HK-2 (cell line): Measurements from ENCODE around the gene LRP10.
A peak's percentile ranks its signal among the peaks of the same experiment; 100 is the strongest.
"Not testable (repeated sequence)": the region's sequence is repeated elsewhere in the genome, so short reads cannot be mapped to it uniquely, and the experiment has no call there.

ENCODE experiments used
- DNase-seq: peaks from one replicate; pipeline ENCODE4 v3.0.0-alpha.2; 2018; ENCODE audit not compliant: unreplicated experiment

The LRP10 gene

GRCh38 chr14:22871224-22872032, at the start of gene LRP10:
Gene LRP10, plus strand, starts transcription at chr14:22871740. Its CDS starts 564 bp downstream, at chr14:22872304.
- DNase-seq = peak; percentile 85

- peak; percentile 30 for DNase-seq
Measured at GRCh38 chr14:22822016-22822570, 49.4 kb upstream of the LRP10 start.

- DNase-seq = peak; percentile 74
Measured at GRCh38 chr14:22822571-22823098, 48.9 kb upstream of the LRP10 start.

GRCh38 chr14:22824711-22825359, 46.7 kb upstream of the LRP10 start:
- peak; percentile 67 for DNase-seq

GRCh38 chr14:22829076-22829660, 42.4 kb upstream of the LRP10 start:
- not testable (repeated sequence) for DNase-seq

- peak; percentile 84 for DNase-seq
Measured at GRCh38 chr14:22829661-22830442, 41.7 kb upstream of the LRP10 start, which contains the start of gene MRPL52. Gene MRPL52, plus strand, starts transcription at chr14:22829887. Its CDS starts 26 bp downstream, at chr14:22829913.

- DNase-seq = no peak
Measured at GRCh38 chr14:22830443-22831010, 41.0 kb upstream of the LRP10 start.

- DNase-seq = no peak
Measured at GRCh38 chr14:22835505-22835904, 36.0 kb upstream of the LRP10 start.

GRCh38 chr14:22836301-22837113, 35.0 kb upstream of the LRP10 start, which contains the start of gene MMP14:
Gene MMP14, plus strand, starts transcription at chr14:22836585. Its CDS starts 233 bp downstream, at chr14:22836818.
- DNase-seq = peak; percentile 76

- peak; percentile 62 for DNase-seq
Measured at GRCh38 chr14:22837114-22837749, 34.3 kb upstream of the LRP10 start.

- DNase-seq = peak; percentile 39
Measured at GRCh38 chr14:22837750-22838538, 33.6 kb upstream of the LRP10 start.

- peak; percentile 53 for DNase-seq
Measured at GRCh38 chr14:22838631-22839041, 32.9 kb upstream of the LRP10 start.

- no peak for DNase-seq
Measured at GRCh38 chr14:22839159-22839779, 32.3 kb upstream of the LRP10 start.

GRCh38 chr14:22841311-22841710, 30.2 kb upstream of the LRP10 start:
- no peak for DNase-seq

- no peak for DNase-seq
Measured at GRCh38 chr14:22841769-22842168, 29.8 kb upstream of the LRP10 start.

- no peak for DNase-seq
Measured at GRCh38 chr14:22842211-22843122, 29.1 kb upstream of the LRP10 start.
